Subcutaneous abdominal adipose tissue (tissue), 5 donors: ENCODE data around the gene OR7C2.

Source experiments
- H3K27ac ChIP-seq: one replicate; pipeline ENCODE4 v1.7.0; 2013; ENCODE audit warnings: low read depth, mild to moderate bottlenecking, inconsistent platforms, low read length, moderate library complexity
- H3K27me3 ChIP-seq, 5 donors: one replicate each; pipeline ENCODE4 v1.7.0; 2013; ENCODE audit warnings: low read length in 5 of 5, inconsistent platforms in 1 of 5; ENCODE audit not compliant: control insufficient read depth in 5 of 5, insufficient read depth in 4 of 5
- H3K36me3 ChIP-seq, 5 donors: one replicate each; pipeline ENCODE4 v1.7.0; 2013; ENCODE audit warnings: low read length in 5 of 5; ENCODE audit not compliant: control insufficient read depth in 5 of 5, insufficient read depth in 5 of 5
- H3K4me1 ChIP-seq, 5 donors: one replicate each; pipeline ENCODE4 v1.7.0; 2013; ENCODE audit warnings: low read length in 5 of 5, mild to moderate bottlenecking in 3 of 5, moderate library complexity in 1 of 5; ENCODE audit not compliant: control insufficient read depth in 5 of 5, insufficient read depth in 5 of 5
- H3K4me3 ChIP-seq, 5 donors: one replicate each; pipeline ENCODE4 v1.7.0; 2013; ENCODE audit warnings: low read length in 5 of 5, low read depth in 1 of 5
- H3K9ac ChIP-seq, 5 donors: one replicate each; pipeline ENCODE4 v1.7.0; 2013; ENCODE audit warnings: low read length in 5 of 5, mild to moderate bottlenecking in 4 of 5, moderate library complexity in 3 of 5
- H3K9me3 ChIP-seq, 5 donors: one replicate each; pipeline ENCODE4 v1.7.0; 2013; ENCODE audit warnings: low read length in 5 of 5; ENCODE audit not compliant: control insufficient read depth in 5 of 5
- donor health status: healthy.
- donor health status: healthy.
- donor health status: healthy.
- donor health status: healthy.
- donor health status: healthy.

Gene OR7C2

GRCh38 chr19:14949876-14950275 lies 8.6 kb downstream of the OR7C2 start:
- Histone ChIP-seq H3K36me3 (no peaks in the 10 kb centered on the region), H3K27ac (no peak overlapping the region)

GRCh38 chr19:14950421-14950820 lies 9.1 kb downstream of the OR7C2 start:
- Histone ChIP-seq H3K9me3 (peaks cover 0 to 5% (median 0%) of the 10 kb centered on the region in 5 donors), H3K27ac (no peak overlapping the region), H3K27me3 (peaks cover 7 to 12% (median 9%) of the 10 kb centered on the region in 5 donors), H3K4me1 (no peaks in the 10 kb centered on the region), H3K36me3 (no peaks in the 10 kb centered on the region), H3K4me3 (no peak overlapping the region), H3K9ac (no peak overlapping the region)

More at GRCh38 chr19:14949876-14950275, 8.6 kb downstream of the OR7C2 start:
- Histone ChIP-seq H3K27me3 (peaks cover 6 to 12% (median 9%) of the 10 kb centered on the region in 5 donors), H3K9ac (no peak overlapping the region), H3K9me3 (peaks cover 0 to 5% (median 0%) of the 10 kb centered on the region in 5 donors), H3K4me3 (no peak overlapping the region), H3K4me1 (no peaks in the 10 kb centered on the region)

- H3K4me1 ChIP-seq = no peaks in the 10 kb centered on the region
- no peaks in the 10 kb centered on the region for H3K36me3 ChIP-seq
- no peak overlapping the region for H3K4me3 ChIP-seq
These were observed 11.5 kb downstream of the OR7C2 start for GRCh38 chr19:14952767-14953166.

GRCh38 chr19:14954071-14954655 lies 12.9 kb downstream of the OR7C2 start:
- Histone ChIP-seq H3K4me3 (no peak overlapping the region), H3K9ac (no peak overlapping the region), H3K27ac (no peak overlapping the region), H3K9me3 (peaks cover 7 to 33% (median 21%) of the 10 kb centered on the region in 5 donors), H3K27me3 (peaks cover 8 to 14% (median 11%) of the 10 kb centered on the region in 5 donors), H3K4me1 (no peaks in the 10 kb centered on the region), H3K36me3 (no peaks in the 10 kb centered on the region)

More at GRCh38 chr19:14952767-14953166, 11.5 kb downstream of the OR7C2 start:
- Histone ChIP-seq H3K9me3 (peaks cover 4 to 21% (median 14%) of the 10 kb centered on the region in 5 donors), H3K27me3 (peaks cover 8 to 14% (median 11%) of the 10 kb centered on the region in 5 donors), H3K27ac (no peak overlapping the region), H3K9ac (no peak overlapping the region)

GRCh38 chr19:14957464-14957863 lies 16.2 kb downstream of the OR7C2 start:
- Histone ChIP-seq H3K4me3 (peak overlapping the region in 2 of 5 donors; percentile 0 to 12), H3K9me3 (peaks cover 15 to 57% (median 37%) of the 10 kb centered on the region in 5 donors), H3K9ac (no peak overlapping the region), H3K36me3 (no peaks in the 10 kb centered on the region), H3K4me1 (no peaks in the 10 kb centered on the region), H3K27ac (no peak overlapping the region), H3K27me3 (peaks cover 8 to 14% (median 10%) of the 10 kb centered on the region in 5 donors)

- peaks cover 15 to 57% (median 43%) of the 10 kb centered on the region in 5 donors for H3K9me3 ChIP-seq
- H3K9ac ChIP-seq = no peak overlapping the region
These were observed 18.0 kb downstream of the OR7C2 start for GRCh38 chr19:14959263-14959662.

GRCh38 chr19:14961956-14962685 lies 20.8 kb downstream of the OR7C2 start:
- H3K4me1 ChIP-seq = no peaks in the 10 kb centered on the region
- H3K27ac ChIP-seq = no peak overlapping the region
- no peak overlapping the region for H3K9ac ChIP-seq
- peaks cover 13 to 42% (median 40%) of the 10 kb centered on the region in 5 donors for H3K9me3 ChIP-seq
- H3K36me3 ChIP-seq = no peaks in the 10 kb centered on the region
- H3K27me3 ChIP-seq = peaks cover 0 to 2% (median 0%) of the 10 kb centered on the region in 5 donors
- H3K4me3 ChIP-seq = no peak overlapping the region

More at GRCh38 chr19:14959263-14959662, 18.0 kb downstream of the OR7C2 start:
- no peaks in the 10 kb centered on the region for H3K4me1 ChIP-seq
- no peaks in the 10 kb centered on the region for H3K36me3 ChIP-seq
- no peak overlapping the region for H3K27ac ChIP-seq
- H3K27me3 ChIP-seq = peaks cover 3 to 10% (median 5%) of the 10 kb centered on the region in 5 donors
- no peak overlapping the region for H3K4me3 ChIP-seq

GRCh38 chr19:14968247-14968646 lies 27.0 kb downstream of the OR7C2 start:
- Histone ChIP-seq H3K27me3 (peaks cover 0 to 15% (median 5%) of the 10 kb centered on the region in 5 donors), H3K36me3 (no peaks in the 10 kb centered on the region), H3K4me3 (no peak overlapping the region), H3K9ac (no peak overlapping the region), H3K4me1 (no peaks in the 10 kb centered on the region), H3K27ac (no peak overlapping the region), H3K9me3 (peaks cover 0 to 6% (median 0%) of the 10 kb centered on the region in 5 donors)

- H3K36me3 ChIP-seq = no peaks in the 10 kb centered on the region
- no peaks in the 10 kb centered on the region for H3K4me1 ChIP-seq
- H3K27ac ChIP-seq = no peak overlapping the region
- no peak overlapping the region for H3K4me3 ChIP-seq
- peaks cover 2 to 15% (median 5%) of the 10 kb centered on the region in 5 donors for H3K27me3 ChIP-seq
- H3K9me3 ChIP-seq = peaks cover 0 to 10% (median 8%) of the 10 kb centered on the region in 5 donors
- no peak overlapping the region for H3K9ac ChIP-seq
These were observed 30.2 kb downstream of the OR7C2 start for GRCh38 chr19:14971474-14971873.

GRCh38 chr19:14972676-14973075 lies 31.4 kb downstream of the OR7C2 start:
- Histone ChIP-seq H3K9me3 (peaks cover 0 to 10% (median 8%) of the 10 kb centered on the region in 5 donors), H3K27ac (no peak overlapping the region), H3K4me1 (no peaks in the 10 kb centered on the region), H3K27me3 (peaks cover 2 to 21% (median 14%) of the 10 kb centered on the region in 5 donors), H3K9ac (no peak overlapping the region), H3K4me3 (no peak overlapping the region), H3K36me3 (no peaks in the 10 kb centered on the region)
